K562 (cell line): ENCODE data around the gene RPS8. TPM values are rescaled to one million over a fixed set of nuclear protein-coding genes. Genes with fewer than 3 reads are reported as not detected.
A peak's percentile ranks its signal among the peaks of the same experiment; 100 is the strongest.

Experiments used
- CEBPB ChIP-seq: fragments of 450-650 bp; IDR thresholded peaks from 2 replicates; pipeline ENCODE4 v1.6.1; 2016; ENCODE audit warnings: missing genetic modification characterization, missing compliant biosample characterization
- DIDO1 ChIP-seq: fragments of 450-650 bp; IDR thresholded peaks from 2 replicates; pipeline ENCODE4 v1.6.1; 2016; ENCODE audit warnings: low read depth, missing biosample characterization, missing genetic modification characterization
- EHMT2 ChIP-seq: fragments of 450-650 bp; IDR thresholded peaks from 2 replicates; pipeline ENCODE4 v1.6.1; 2018; ENCODE audit warnings: antibody characterized with exemption
- ELF1 ChIP-seq: fragments of 200-800 bp; sonication (Bioruptor generic); IDR thresholded peaks from 2 replicates; pipeline ENCODE4 v1.6.1; 2016; ENCODE audit warnings: missing genetic modification characterization, missing compliant biosample characterization
- FOXK1 ChIP-seq: sonication (generic); formaldehyde crosslinking; IDR thresholded peaks from 2 replicates; pipeline ENCODE4 v1.8.0; 2022; ENCODE audit warnings: missing genetic modification reagents, mild to moderate bottlenecking, borderline replicate concordance
- FUS ChIP-seq: fragments of 200-400 bp; formaldehyde crosslinking; optimal IDR thresholded peaks from 2 replicates; pipeline ENCODE3; 2017; ENCODE audit warnings: low read depth, low read length
- HEY1 ChIP-seq: fragments of 250-450 bp; sonication (Bioruptor Pico); IDR thresholded peaks from 2 replicates; pipeline ENCODE4 v1.5.0; 2020; ENCODE audit warnings: mild to moderate bottlenecking, moderate library complexity, borderline replicate concordance
- HMG20A ChIP-seq: fragments of 450-650 bp; formaldehyde crosslinking; conservative IDR thresholded peaks from 2 replicates; pipeline ENCODE4 v1.4.0; 2020; ENCODE audit warnings: mild to moderate bottlenecking, mixed read lengths
- LEF1 ChIP-seq: fragments of 450-650 bp; IDR thresholded peaks from 2 replicates; pipeline ENCODE4 v1.6.1; 2016; ENCODE audit warnings: mild to moderate bottlenecking
- MAFF ChIP-seq: IDR thresholded peaks from 2 replicates; pipeline ENCODE4 v1.6.1; 2012; ENCODE audit warnings: low read length, improper control_type of control experiment
- MBD1 ChIP-seq: fragments of 250-450 bp; sonication (Bioruptor Pico); IDR thresholded peaks from 2 replicates; pipeline ENCODE4 v1.8.0; 2022; ENCODE audit warnings: inconsistent platforms
- NONO ChIP-seq, 2 experiments: fragments of 200-400 bp in 1 of 2; fragments of 450-650 bp in 1 of 2; formaldehyde crosslinking in 1 of 2; IDR thresholded peaks; 2 replicates each; pipeline ENCODE4 v1.6.1; 2017; ENCODE audit warnings: low read depth in 2 of 2, mild to moderate bottlenecking in 2 of 2, moderate library complexity in 2 of 2, low read length in 1 of 2
- PHF21A ChIP-seq: fragments of 450-650 bp; IDR thresholded peaks from 2 replicates; pipeline ENCODE4 v1.6.1; 2017; ENCODE audit warnings: low read depth, borderline replicate concordance
- PRDM10 ChIP-seq: fragments of 450-650 bp; IDR thresholded peaks from 2 replicates; pipeline ENCODE4 v1.6.1; 2018; ENCODE audit not compliant: partially characterized antibody
- RNF2 ChIP-seq: sonication (generic); IDR thresholded peaks from 2 replicates; pipeline ENCODE4 v1.6.1; 2016
- SMARCA4 ChIP-seq: fragments of 450-650 bp; IDR thresholded peaks from 2 replicates; pipeline ENCODE4 v1.6.1; 2016
- ZBTB33 ChIP-seq: sonication (generic); formaldehyde crosslinking; IDR thresholded peaks from 2 replicates; pipeline ENCODE4 v1.8.1; 2023; ENCODE audit warnings: mild to moderate bottlenecking, missing genetic modification reagents
- ZBTB5 ChIP-seq: fragments of 450-650 bp; IDR thresholded peaks from 2 replicates; pipeline ENCODE4 v1.6.1; 2017; ENCODE audit warnings: antibody characterized with exemption
- ZEB2 ChIP-seq: fragments of 450-650 bp; IDR thresholded peaks from 2 replicates; pipeline ENCODE4 v1.6.1; 2016
- polyA plus RNA-seq, 8 experiments: library from polyadenylated mRNA; depleted of rRNA in 4 of 8; stranded (reverse) in 5 of 8; unstranded in 3 of 8; fragments of >200 nt; fragmentation: Nextera tagmentation in 2 of 8; fragmentation: Illumina TruSeq in 1 of 8; extraction: Ambion mirVana in 2 of 8; extraction: Trizol in 1 of 8; gene quantifications; 2 replicates each; pipeline versions ENCODE4 v1.2.1 to v1.2.3, GENCODE V29; 2011 to 2014; ENCODE audit warnings: inconsistent platforms in 1 of 8, missing spikeins in 1 of 8
- total RNA-seq, 7 experiments: library from RNA; depleted of rRNA in 6 of 7; stranded (reverse); fragments of >200 nt in 6 of 7; fragmentation: Illumina TruSeq in 2 of 7; extraction: Trizol in 2 of 7; gene quantifications; 2 replicates each; pipeline versions ENCODE4 v1.2.1 to v1.2.3, GENCODE V29; 2011 to 2021; ENCODE audit warnings: low replicate concordance in 1 of 7

The RPS8 gene
- total and polyA plus RNA-seq, 9 of the 15 experiments (the other 6 are each of a cell fraction or from before 2014, with no cell fraction given) = 2,431 to 4,168 (median 3,109) TPM

GRCh38 chr1:44775078-44775929, at the start of gene RPS8 (continued):
- TF ChIP-seq ZBTB33 (CRISPR knock-in tag) (peak; percentile 85), EHMT2 (peak; percentile 90), CEBPB (tag) (no peak), FUS (peak; percentile 79), ZEB2 (peak; percentile 80), HEY1 (CRISPR knock-in tag) (peak; percentile 27; the same call in 1 of the 2 replicates), PHF21A (peak; percentile 66; the same call in 1 of the 2 replicates), PRDM10 (peak; percentile 6), DIDO1 (peak; percentile 60; the same call in 1 of the 2 replicates), HMG20A (CRISPR knock-in tag) (no peak), MBD1 (no peak), RNF2 (peak; percentile 83), ZBTB5 (peak; percentile 61; the same call in 1 of the 2 replicates), LEF1 (peak; percentile 75), NONO (IDR thresholded peaks at IDR 0.05; ENCODE audit: low read depth in 2 of 2, low read length in 1 of 2) (peak; percentile 87 to 93), SMARCA4 (peak; percentile 90), MAFF (no peak), ELF1 (peak; percentile 62; the same call in 1 of the 2 replicates), FOXK1 (CRISPR knock-in tag) (peak; percentile 96)
